Neural cell (in vitro differentiated cells): ENCODE data around the gene IRF2BP2. TPM values are rescaled to one million over a fixed set of nuclear protein-coding genes. Genes with fewer than 3 reads are reported as not detected.

Source experiments
- H2AFZ ChIP-seq: fragments of 200-600, 300-800 bp; sonication (generic), shearing (Covaris generic); 2 replicates; pipeline ENCODE4 v1.6.0; 2014; ENCODE audit warnings: low read depth, mild to moderate bottlenecking, antibody characterized with exemption, low read length, moderate library complexity
- H3F3A ChIP-seq: fragments of 200-600 bp; shearing (Covaris generic); 2 replicates; pipeline ENCODE4 v1.6.1; 2016; ENCODE audit warnings: mild to moderate bottlenecking, moderate library complexity, mixed read lengths, antibody characterized with exemption, low read length; ENCODE audit not compliant: insufficient read depth, poor library complexity, severe bottlenecking
- H3K27ac ChIP-seq: fragments of 200-600, 300-800 bp; sonication (generic), shearing (Covaris generic); 2 replicates; pipeline ENCODE4 v1.5.1; 2014; ENCODE audit warnings: mild to moderate bottlenecking, low read length, moderate library complexity
- H3K27me3 ChIP-seq: fragments of 300-800, 200-600 bp; sonication (generic), shearing (Covaris generic); 2 replicates; pipeline ENCODE4 v1.6.0; 2014; ENCODE audit warnings: mild to moderate bottlenecking, low read depth, low read length, moderate library complexity; ENCODE audit not compliant: insufficient read depth
- H3K36me3 ChIP-seq: fragments of 300-800, 200-600 bp; sonication (generic), shearing (Covaris generic); 2 replicates; pipeline ENCODE4 v1.5.1; 2014; ENCODE audit warnings: mild to moderate bottlenecking, antibody characterized with exemption, low read length, moderate library complexity; ENCODE audit not compliant: insufficient read depth
- H3K4me2 ChIP-seq: fragments of 300-800, 200-600 bp; sonication (generic), shearing (Covaris generic); 2 replicates; pipeline ENCODE4 v1.6.0; 2014; ENCODE audit warnings: mild to moderate bottlenecking, low read length
- H3K4me3 ChIP-seq: fragments of 300-800, 200-600 bp; sonication (generic), shearing (Covaris generic); 2 replicates; pipeline ENCODE4 v1.5.1; 2014; ENCODE audit warnings: mild to moderate bottlenecking, low read length, moderate library complexity
- H3K79me2 ChIP-seq: fragments of 200-600 bp; shearing (Covaris generic); replicated peaks from 2 replicates; pipeline ENCODE4 v1.6.0; 2014; ENCODE audit warnings: mild to moderate bottlenecking, low read length, moderate library complexity; ENCODE audit not compliant: insufficient read depth
- H3K9ac ChIP-seq: fragments of 300-800, 200-600 bp; sonication (generic), shearing (Covaris generic); 2 replicates; pipeline ENCODE4 v1.6.1; 2016; ENCODE audit warnings: mild to moderate bottlenecking, low read length, mixed read lengths
- H3K9me2 ChIP-seq: fragments of 200-600 bp; shearing (Covaris generic); 2 replicates; pipeline ENCODE4 v1.6.1; 2016; ENCODE audit warnings: mild to moderate bottlenecking, low read length, mixed read lengths; ENCODE audit not compliant: insufficient read depth
- H3K9me3 ChIP-seq: fragments of 200-600, 300-800 bp; sonication (generic), shearing (Covaris generic); 2 replicates; pipeline ENCODE4 v1.6.1; 2016; ENCODE audit warnings: mild to moderate bottlenecking, mixed run types, low read length, moderate library complexity, mixed read lengths
- H4K20me1 ChIP-seq: fragments of 200-600 bp; shearing (Covaris generic); 2 replicates; pipeline ENCODE4 v1.6.1; 2016; ENCODE audit warnings: mild to moderate bottlenecking, mixed run types; ENCODE audit not compliant: insufficient read depth
- EP300 ChIP-seq: fragments of 450-650 bp; conservative IDR thresholded peaks from 2 replicates; pipeline ENCODE4 v1.6.1; 2014; ENCODE audit warnings: antibody characterized with exemption, mild to moderate bottlenecking, moderate library complexity; ENCODE audit not compliant: poor library complexity, severe bottlenecking
- EZH2 ChIP-seq: fragments of 200-600, 300-800 bp; shearing (Covaris generic), sonication (generic); IDR thresholded peaks from 2 replicates; pipeline ENCODE4 v1.6.1; 2014; ENCODE audit warnings: antibody characterized with exemption, low read length, borderline replicate concordance, mild to moderate bottlenecking; ENCODE audit not compliant: insufficient read depth, poor library complexity, severe bottlenecking
- MXI1 ChIP-seq: fragments of 450-650 bp; conservative IDR thresholded peaks from 2 replicates; pipeline ENCODE4 v1.6.1; 2014; ENCODE audit warnings: antibody characterized with exemption, mild to moderate bottlenecking; ENCODE audit not compliant: poor library complexity, severe bottlenecking
- POLR2AphosphoS5 ChIP-seq: IDR thresholded peaks from 2 replicates; pipeline ENCODE4 v1.6.1; 2012
- RAD21 ChIP-seq: fragments of 450-650 bp; conservative IDR thresholded peaks from 2 replicates; pipeline ENCODE4 v1.6.1; 2014; ENCODE audit warnings: antibody characterized with exemption, mild to moderate bottlenecking, moderate library complexity
- SMC3 ChIP-seq: fragments of 450-650 bp; conservative IDR thresholded peaks from 2 replicates; pipeline ENCODE4 v1.6.1; 2014; ENCODE audit warnings: antibody characterized with exemption, mild to moderate bottlenecking, moderate library complexity; ENCODE audit not compliant: poor library complexity
- TAF1 ChIP-seq: IDR thresholded peaks from 2 replicates; pipeline ENCODE4 v1.6.1; 2012; ENCODE audit warnings: low read depth
- polyA plus RNA-seq: library from polyadenylated mRNA; depleted of rRNA; stranded (reverse); fragments of >200 nt; gene quantifications from 2 replicates; pipeline ENCODE4 v1.2.3, GENCODE V29; 2014
- TF ChIP-seq, protein P1 (sequence below): fragments of 450-650 bp; IDR thresholded peaks from 2 replicates; pipeline ENCODE4 v1.5.1; 2014; ENCODE audit warnings: antibody characterized with exemption, mild to moderate bottlenecking, moderate library complexity; ENCODE audit not compliant: poor library complexity, severe bottlenecking
- TF ChIP-seq, protein P2 (sequence below): IDR thresholded peaks from 2 replicates; pipeline ENCODE4 v1.6.1; 2012; ENCODE audit warnings: borderline replicate concordance

IRF2BP2 gene
- polyA plus RNA-seq, 1 donor from 2014 or later: 56.9 TPM

GRCh38 chr1:234561319-234561718 is 48.7 kb downstream of the IRF2BP2 start:
- Histone ChIP-seq H3K79me2 (no peaks in the 10 kb centered on the region), H3K4me3 (no peak overlapping the region), H3K27me3 (no peaks in the 10 kb centered on the region), H3K9ac (no peak overlapping the region), H2AFZ (no peak overlapping the region), H3K36me3 (no peaks in the 10 kb centered on the region), H3F3A (no peaks in the 10 kb centered on the region), H4K20me1 (no peaks in the 10 kb centered on the region), H3K27ac (no peak overlapping the region), H3K9me3 (no peaks in the 10 kb centered on the region), H3K9me2 (no peaks in the 10 kb centered on the region), H3K4me2 (no peak overlapping the region)
- TF ChIP-seq POLR2AphosphoS5 (no peak), EZH2 (no peak), SMC3 (no peak), TAF1 (no peak), RAD21 (no peak), MXI1 (no peak), EP300 (no peak)
- TF ChIP-seq, protein P1, sequence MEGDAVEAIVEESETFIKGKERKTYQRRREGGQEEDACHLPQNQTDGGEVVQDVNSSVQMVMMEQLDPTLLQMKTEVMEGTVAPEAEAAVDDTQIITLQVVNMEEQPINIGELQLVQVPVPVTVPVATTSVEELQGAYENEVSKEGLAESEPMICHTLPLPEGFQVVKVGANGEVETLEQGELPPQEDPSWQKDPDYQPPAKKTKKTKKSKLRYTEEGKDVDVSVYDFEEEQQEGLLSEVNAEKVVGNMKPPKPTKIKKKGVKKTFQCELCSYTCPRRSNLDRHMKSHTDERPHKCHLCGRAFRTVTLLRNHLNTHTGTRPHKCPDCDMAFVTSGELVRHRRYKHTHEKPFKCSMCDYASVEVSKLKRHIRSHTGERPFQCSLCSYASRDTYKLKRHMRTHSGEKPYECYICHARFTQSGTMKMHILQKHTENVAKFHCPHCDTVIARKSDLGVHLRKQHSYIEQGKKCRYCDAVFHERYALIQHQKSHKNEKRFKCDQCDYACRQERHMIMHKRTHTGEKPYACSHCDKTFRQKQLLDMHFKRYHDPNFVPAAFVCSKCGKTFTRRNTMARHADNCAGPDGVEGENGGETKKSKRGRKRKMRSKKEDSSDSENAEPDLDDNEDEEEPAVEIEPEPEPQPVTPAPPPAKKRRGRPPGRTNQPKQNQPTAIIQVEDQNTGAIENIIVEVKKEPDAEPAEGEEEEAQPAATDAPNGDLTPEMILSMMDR: no peak
- TF ChIP-seq, protein P2, sequence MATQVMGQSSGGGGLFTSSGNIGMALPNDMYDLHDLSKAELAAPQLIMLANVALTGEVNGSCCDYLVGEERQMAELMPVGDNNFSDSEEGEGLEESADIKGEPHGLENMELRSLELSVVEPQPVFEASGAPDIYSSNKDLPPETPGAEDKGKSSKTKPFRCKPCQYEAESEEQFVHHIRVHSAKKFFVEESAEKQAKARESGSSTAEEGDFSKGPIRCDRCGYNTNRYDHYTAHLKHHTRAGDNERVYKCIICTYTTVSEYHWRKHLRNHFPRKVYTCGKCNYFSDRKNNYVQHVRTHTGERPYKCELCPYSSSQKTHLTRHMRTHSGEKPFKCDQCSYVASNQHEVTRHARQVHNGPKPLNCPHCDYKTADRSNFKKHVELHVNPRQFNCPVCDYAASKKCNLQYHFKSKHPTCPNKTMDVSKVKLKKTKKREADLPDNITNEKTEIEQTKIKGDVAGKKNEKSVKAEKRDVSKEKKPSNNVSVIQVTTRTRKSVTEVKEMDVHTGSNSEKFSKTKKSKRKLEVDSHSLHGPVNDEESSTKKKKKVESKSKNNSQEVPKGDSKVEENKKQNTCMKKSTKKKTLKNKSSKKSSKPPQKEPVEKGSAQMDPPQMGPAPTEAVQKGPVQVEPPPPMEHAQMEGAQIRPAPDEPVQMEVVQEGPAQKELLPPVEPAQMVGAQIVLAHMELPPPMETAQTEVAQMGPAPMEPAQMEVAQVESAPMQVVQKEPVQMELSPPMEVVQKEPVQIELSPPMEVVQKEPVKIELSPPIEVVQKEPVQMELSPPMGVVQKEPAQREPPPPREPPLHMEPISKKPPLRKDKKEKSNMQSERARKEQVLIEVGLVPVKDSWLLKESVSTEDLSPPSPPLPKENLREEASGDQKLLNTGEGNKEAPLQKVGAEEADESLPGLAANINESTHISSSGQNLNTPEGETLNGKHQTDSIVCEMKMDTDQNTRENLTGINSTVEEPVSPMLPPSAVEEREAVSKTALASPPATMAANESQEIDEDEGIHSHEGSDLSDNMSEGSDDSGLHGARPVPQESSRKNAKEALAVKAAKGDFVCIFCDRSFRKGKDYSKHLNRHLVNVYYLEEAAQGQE: no peak

GRCh38 chr1:234559902-234560676 is 49.9 kb downstream of the IRF2BP2 start:
- Histone ChIP-seq H2AFZ (no peak overlapping the region), H3K9me3 (no peaks in the 10 kb centered on the region), H3K36me3 (no peaks in the 10 kb centered on the region), H3F3A (no peaks in the 10 kb centered on the region), H3K9me2 (no peaks in the 10 kb centered on the region), H3K79me2 (no peaks in the 10 kb centered on the region), H3K27me3 (no peaks in the 10 kb centered on the region), H4K20me1 (no peaks in the 10 kb centered on the region), H3K4me3 (no peak overlapping the region), H3K4me2 (no peak overlapping the region), H3K9ac (no peak overlapping the region), H3K27ac (no peak overlapping the region)
- TF ChIP-seq, protein P1: no peak
- TF ChIP-seq TAF1: no peak
- TF ChIP-seq, protein P2: no peak
- no peak for TF ChIP-seq MXI1
- no peak for TF ChIP-seq EP300
- no peak for TF ChIP-seq RAD21
- no peak for TF ChIP-seq POLR2AphosphoS5
- no peak for TF ChIP-seq SMC3
- no peak for TF ChIP-seq EZH2
